ENCODE results near the gene ARHGEF7. TPM values are rescaled to one million over a fixed set of nuclear protein-coding genes. Genes with fewer than 3 reads are reported as not detected.

ARHGEF7 gene
- total RNA-seq, 1 donor from 2014 or later = 31.6 TPM

GRCh38 chr13:111114362-111115060 lies 599 bp upstream of the ARHGEF7 start:
- Histone ChIP-seq H3K27me3 (ENCODE audit: control insufficient read depth, insufficient read depth, low read length) (peaks cover 33% of the 10 kb centered on the region), H3K36me3 (ENCODE audit: control insufficient read depth, insufficient read depth, low read length) (no peaks in the 10 kb centered on the region), H3K4me3 (ENCODE audit: low read depth, low read length) (peak overlapping the region; percentile 32)
- no peak for FAIRE-seq
- DNase-seq (ENCODE audit: low read depth) = peak; percentile 21
- TF ChIP-seq CTCF (IDR thresholded peaks at IDR 0.05; ENCODE audit: insufficient read depth, low read length, severe bottlenecking) = no peak

GRCh38 chr13:111115965-111116521 lies 933 bp downstream of the ARHGEF7 start:
- no peak for DNase-seq (ENCODE audit: low read depth)
- no peak for FAIRE-seq
- Histone ChIP-seq H3K36me3 (ENCODE audit: control insufficient read depth, insufficient read depth, low read length) (no peaks in the 10 kb centered on the region), H3K27me3 (ENCODE audit: control insufficient read depth, insufficient read depth, low read length) (peaks cover 33% of the 10 kb centered on the region), H3K4me3 (ENCODE audit: low read depth, low read length) (no peak overlapping the region)
- TF ChIP-seq CTCF (IDR thresholded peaks at IDR 0.05; ENCODE audit: insufficient read depth, low read length, severe bottlenecking) = no peak

GRCh38 chr13:111116856-111117255 lies 1.7 kb downstream of the ARHGEF7 start:
- Histone ChIP-seq H3K27me3 (ENCODE audit: control insufficient read depth, insufficient read depth, low read length) (peaks cover 33% of the 10 kb centered on the region), H3K4me3 (ENCODE audit: low read depth, low read length) (no peak overlapping the region), H3K36me3 (ENCODE audit: control insufficient read depth, insufficient read depth, low read length) (no peaks in the 10 kb centered on the region)
- DNase-seq (ENCODE audit: low read depth) = no peak
- no peak for FAIRE-seq
- no peak for TF ChIP-seq CTCF (IDR thresholded peaks at IDR 0.05; ENCODE audit: insufficient read depth, low read length, severe bottlenecking)

GRCh38 chr13:111117289-111117688 lies 2.2 kb downstream of the ARHGEF7 start:
- TF ChIP-seq CTCF (IDR thresholded peaks at IDR 0.05; ENCODE audit: insufficient read depth, low read length, severe bottlenecking) = no peak
- peaks cover 28% of the 10 kb centered on the region for H3K27me3 ChIP-seq (ENCODE audit: control insufficient read depth, insufficient read depth, low read length)
- no peak for FAIRE-seq
- DNase-seq (ENCODE audit: low read depth) = no peak
- no peak overlapping the region for H3K4me3 ChIP-seq (ENCODE audit: low read depth, low read length)
- no peaks in the 10 kb centered on the region for H3K36me3 ChIP-seq (ENCODE audit: control insufficient read depth, insufficient read depth, low read length)

GRCh38 chr13:111117961-111118360 lies 2.9 kb downstream of the ARHGEF7 start:
- FAIRE-seq (no peak), DNase-seq (ENCODE audit: low read depth) (no peak)
- H3K4me3 ChIP-seq (ENCODE audit: low read depth, low read length) = no peak overlapping the region
- H3K36me3 ChIP-seq (ENCODE audit: control insufficient read depth, insufficient read depth, low read length) = no peaks in the 10 kb centered on the region
- TF ChIP-seq CTCF (IDR thresholded peaks at IDR 0.05; ENCODE audit: insufficient read depth, low read length, severe bottlenecking) = no peak
- H3K27me3 ChIP-seq (ENCODE audit: control insufficient read depth, insufficient read depth, low read length) = peaks cover 25% of the 10 kb centered on the region

Data from bronchial epithelial cell (primary cell).